Upper lobe of left lung (tissue), 4 donors: ENCODE results near the gene ARPC1B.
"Not testable (repeated sequence)": the region's sequence is repeated elsewhere in the genome, so short reads cannot be mapped to it uniquely, and the experiment has no call there.

Experiments used
- CTCF ChIP-seq, 6 experiments: fragments of 450-650 bp in 4 of 6; fragments of 200-600 bp in 2 of 6; sonication (generic) in 2 of 6; IDR thresholded peaks; one replicate each; pipeline ENCODE4 v1.5.1; 2016 to 2019; ENCODE audit warnings: antibody characterized with exemption in 6 of 6
- EP300 ChIP-seq, 4 donors: sonication (generic); formaldehyde crosslinking; IDR thresholded peaks; one replicate each; pipeline ENCODE4 v1.5.1; 2017; ENCODE audit warnings: antibody characterized with exemption in 4 of 4, control low read depth in 2 of 4
- POLR2A ChIP-seq, 4 donors: fragments of 450-650 bp; IDR thresholded peaks; one replicate each; pipeline ENCODE4 v1.5.1; 2016 to 2017; ENCODE audit warnings: antibody characterized with exemption in 4 of 4, mild to moderate bottlenecking in 2 of 4
- POLR2AphosphoS5 ChIP-seq, 2 donors: sonication (generic); formaldehyde crosslinking; IDR thresholded peaks; one replicate each; pipeline ENCODE4 v1.5.1; 2017; ENCODE audit warnings: antibody characterized with exemption in 2 of 2

- not testable (repeated sequence) for TF ChIP-seq POLR2AphosphoS5, CTCF, POLR2A, EP300 (IDR thresholded peaks at IDR 0.05)
Measured at GRCh38 chr7:99379693-99380031, 5.1 kb downstream of the ARPC1B start.
